Activated CD4-positive, alpha-beta T cell treated with anti-CD3 and anti-CD28 coated beads, Interleukin-10, Interleukin-2, amounts not matched to agents 100 ng/mL and 50 ng/mL, durations not matched to agents 16 hours and 8 hours (primary cell): Measurements from ENCODE around the gene INPP5B.
"Not testable (repeated sequence)": the region's sequence is repeated elsewhere in the genome, so short reads cannot be mapped to it uniquely, and the experiment has no call there.

Source experiments
- DNase-seq: peaks from one replicate; pipeline ENCODE4 v3.0.0-alpha.2; 2020

The INPP5B gene

DNA sequence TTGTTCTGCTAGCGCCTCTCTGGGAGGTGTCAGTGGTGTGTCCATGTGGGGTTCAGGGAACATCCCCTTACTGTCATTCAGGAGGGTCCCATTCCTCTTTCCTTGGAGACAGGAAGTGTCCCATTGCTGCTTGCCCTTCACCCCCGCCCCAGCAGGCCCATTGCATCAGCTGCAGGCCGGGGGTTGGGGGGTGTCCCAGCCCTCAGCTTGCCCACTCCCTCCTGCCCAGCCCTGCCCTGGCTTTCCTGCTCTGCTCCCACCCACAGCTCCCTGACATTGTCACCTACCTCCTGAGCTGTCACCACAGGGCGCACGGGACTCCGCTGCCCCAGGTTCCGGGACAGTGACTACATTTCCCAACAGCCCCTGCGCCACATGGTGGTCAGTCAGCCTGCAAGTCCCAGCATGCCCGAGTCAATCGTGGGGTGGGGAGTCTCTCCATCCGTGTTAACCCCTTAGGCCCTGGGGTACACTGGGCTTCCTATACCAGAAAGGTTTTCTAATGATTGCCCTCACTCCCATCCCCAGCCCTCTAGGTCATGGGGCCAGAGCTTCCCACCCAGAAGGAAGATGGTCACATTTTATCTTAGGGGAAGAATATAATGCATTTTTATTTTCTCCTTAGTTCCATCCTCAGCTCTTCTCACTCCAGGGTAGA, at the start of gene INPP5B:
INPP5B (minus strand) TSS at position 351 of the 658 bp plus-strand sequence. CDS start 745 bp downstream, outside the sequence.
- peak; percentile 81 for DNase-seq

DNA sequence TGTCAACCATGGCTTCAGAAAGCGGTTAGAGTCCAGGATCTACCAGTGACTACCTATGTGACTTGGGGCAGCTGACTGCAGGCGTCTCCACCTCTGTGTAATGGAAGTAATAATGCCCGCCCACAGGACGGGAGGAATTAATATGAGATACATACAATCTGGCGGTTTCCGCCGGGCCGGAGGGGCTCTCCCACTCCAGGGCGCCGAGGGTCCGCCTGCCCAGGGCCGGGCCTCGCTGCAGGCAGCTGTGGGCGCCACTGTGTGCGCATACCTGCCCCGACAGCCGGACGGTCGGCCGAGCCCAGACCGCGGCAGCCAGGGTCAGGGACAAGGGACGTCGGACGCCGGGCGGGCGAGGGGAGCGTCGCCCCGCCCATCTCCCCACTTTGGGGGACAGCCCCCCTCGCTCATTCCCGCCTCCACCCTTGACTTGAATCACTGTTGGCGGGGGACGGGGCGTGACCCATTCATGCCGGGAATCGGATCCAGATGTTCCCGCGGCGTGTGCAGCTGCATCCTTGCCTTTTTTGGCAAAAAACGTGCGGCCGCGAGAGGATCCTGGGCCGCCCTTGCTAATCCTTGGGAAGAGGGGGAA, 49.0 kb upstream of the INPP5B start:
- DNase-seq = peak; percentile 45

DNA sequence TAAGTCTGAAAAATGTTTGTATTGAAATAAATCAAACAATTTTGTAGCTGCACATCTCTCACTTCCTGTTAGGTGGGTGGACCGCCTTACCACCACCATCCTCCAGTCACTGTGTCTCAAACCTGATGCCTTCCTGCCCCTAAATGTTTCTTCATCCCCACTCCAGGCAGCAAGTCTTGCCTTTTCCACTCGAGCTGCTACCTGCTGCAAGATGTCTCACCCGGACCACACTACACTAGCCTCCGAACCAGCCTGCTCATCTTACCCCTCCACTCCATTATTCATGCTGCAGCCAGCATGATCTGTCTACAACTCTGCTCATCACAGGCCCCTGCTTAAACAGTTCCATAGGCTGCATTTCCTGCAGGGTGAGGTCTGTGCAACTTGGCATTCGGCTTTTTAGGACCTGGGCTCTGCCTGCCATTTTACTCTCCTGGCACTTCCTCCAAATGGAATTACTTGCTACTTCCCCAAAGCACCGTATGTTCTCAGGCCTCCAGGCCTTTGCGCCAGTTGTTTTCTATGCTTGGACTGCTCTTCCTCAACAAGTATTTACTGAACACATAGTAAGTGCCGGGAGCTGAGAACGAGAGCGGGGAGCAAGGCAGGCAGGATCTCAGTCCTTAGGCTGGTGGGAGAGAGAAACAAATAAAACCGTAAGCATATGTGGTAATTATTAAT, 48.2 kb upstream of the INPP5B start:
- DNase-seq = no peak

DNA sequence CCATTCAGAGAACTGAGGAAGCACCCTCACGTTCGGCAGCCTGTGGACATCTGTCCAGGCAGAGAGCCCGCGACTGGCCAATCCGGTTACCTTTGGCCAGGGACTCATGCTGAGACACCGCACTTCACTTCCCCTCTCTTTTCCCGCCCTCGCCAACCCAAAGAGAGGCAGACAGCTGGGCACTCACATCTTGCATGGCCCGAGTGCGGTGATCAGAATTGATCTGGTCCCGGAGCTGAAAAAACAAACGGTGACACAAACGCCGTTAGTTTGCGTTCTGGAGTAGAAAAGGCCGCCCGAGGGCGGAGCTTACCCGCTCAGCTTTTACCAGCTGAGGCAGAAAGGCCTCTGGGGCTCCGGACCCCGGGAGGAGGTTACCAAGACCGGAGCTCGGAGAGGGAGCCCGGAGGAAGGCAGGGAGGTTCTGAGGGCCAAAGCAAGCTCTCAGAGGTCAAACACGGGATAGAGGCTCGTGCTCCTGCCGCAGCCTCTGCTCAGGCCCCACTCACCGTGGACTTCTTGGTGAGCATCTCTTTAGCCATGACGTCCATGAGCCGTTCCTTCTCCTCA, 42.6 kb upstream of the INPP5B start:
- peak; percentile 45 for DNase-seq

DNA sequence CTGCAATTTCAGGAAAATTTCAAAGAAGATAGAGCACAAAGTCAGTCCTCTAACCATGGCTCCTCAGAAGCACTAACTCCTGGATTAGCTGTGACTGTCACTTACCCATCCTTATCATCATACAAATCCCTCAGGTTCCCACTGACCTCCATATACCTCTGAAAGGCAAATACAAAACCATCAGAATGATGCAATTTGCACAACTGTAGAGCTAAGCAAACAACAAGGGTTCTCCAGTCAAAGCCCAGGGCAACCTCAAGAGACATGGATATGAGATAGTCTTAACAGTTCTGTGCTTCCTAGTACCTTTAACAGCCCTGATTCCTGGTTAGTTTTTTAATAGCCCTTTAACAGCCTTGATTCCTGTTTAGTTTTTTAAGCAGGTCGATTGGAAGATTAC, 40.8 kb upstream of the INPP5B start:
- DNase-seq = no peak

DNA sequence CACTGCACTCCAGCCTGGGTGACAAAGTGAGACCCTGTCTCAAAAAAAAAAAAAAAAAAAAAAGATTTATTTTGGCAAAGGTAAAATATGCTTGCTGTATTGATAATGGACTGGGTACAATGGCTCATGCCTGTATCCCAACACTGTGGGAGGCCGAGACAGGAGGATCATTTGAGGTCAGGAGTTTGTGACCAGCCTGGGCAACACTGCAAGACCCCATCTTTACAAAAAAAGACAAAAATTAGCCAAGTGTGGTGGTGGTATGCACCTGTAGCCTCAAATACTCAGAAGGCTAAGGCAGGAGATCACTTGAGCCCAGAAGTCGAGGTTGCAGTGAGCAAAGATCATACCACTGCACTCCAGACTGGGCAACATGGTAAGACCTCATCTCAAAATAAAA, 36.7 kb upstream of the INPP5B start:
- no peak for DNase-seq

DNA sequence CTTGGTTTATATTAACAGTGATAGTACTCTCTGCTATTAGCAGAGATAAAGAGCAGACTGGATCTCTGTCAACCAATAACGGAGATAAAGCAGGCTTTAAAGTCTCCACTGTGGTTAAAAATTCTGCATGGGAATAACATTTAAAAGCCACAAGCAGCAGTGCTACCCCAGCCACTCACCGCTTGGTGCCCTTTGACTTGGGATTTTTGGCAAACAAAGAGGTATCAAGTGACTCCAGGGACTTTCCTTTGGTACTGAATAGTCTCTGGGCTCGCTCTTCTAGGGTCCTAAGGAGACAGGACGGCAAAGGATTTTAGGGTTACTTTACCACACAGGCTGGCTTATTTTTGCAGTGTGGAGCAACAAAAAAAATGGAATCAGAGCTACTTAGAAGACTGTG, 31.7 kb upstream of the INPP5B start:
- no peak for DNase-seq

DNA sequence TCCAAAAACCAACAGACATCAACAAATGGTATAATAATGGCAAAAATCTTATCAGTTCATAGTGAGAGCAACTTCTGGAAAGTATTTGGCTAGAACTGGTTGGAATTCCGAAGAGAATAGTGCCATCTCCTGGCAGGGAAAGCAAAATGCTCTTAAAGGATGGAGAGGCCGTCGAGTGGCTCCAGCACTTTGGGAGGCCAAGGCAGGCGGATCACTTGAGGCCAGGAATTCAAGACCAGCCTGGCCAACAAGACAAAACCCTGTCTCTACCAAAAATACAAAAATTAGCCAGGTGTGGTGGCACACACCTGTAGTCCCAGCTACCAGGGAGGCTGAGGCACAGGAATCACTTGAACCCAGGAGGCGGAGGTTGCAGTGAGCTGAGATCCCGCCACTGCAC, 28.2 kb upstream of the INPP5B start:
- DNase-seq = not testable (repeated sequence)

DNA sequence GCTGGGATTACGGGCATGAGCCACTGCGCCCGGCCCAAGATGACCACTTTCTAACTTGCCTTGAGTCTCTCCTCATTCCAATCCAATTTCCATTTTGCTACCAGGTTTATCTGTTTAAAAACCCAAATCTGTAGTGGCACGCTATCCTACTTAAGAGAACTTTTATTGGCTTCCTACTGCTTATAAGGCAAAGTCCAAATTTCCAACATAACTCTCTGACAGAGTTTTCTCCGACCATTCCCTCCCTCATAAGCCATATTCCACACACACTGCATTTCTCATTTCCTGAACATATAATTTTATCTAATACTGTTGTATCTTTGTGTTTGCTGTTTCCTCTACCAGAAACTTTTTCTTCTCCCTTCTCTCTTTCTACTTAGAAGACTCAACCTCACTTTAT, 27.7 kb upstream of the INPP5B start:
- no peak for DNase-seq

DNA sequence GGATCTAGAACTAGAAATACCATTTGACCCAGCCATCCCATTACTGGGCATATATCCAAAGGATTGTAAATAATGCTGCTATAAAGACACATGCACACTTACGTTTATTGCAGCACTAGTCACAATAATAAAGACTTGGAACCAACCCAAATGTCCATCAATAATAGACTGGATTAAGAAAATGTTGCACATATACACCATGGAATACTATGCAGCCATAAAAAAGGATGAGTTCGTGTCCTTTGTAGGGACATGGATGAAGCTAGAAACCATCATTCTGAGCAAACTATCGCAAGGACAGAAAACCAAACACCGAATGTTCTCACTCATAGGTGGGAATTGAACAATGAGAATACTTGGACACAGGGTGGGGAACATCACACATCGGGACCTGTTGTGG, 26.8 kb upstream of the INPP5B start:
- DNase-seq = not testable (repeated sequence)

DNA sequence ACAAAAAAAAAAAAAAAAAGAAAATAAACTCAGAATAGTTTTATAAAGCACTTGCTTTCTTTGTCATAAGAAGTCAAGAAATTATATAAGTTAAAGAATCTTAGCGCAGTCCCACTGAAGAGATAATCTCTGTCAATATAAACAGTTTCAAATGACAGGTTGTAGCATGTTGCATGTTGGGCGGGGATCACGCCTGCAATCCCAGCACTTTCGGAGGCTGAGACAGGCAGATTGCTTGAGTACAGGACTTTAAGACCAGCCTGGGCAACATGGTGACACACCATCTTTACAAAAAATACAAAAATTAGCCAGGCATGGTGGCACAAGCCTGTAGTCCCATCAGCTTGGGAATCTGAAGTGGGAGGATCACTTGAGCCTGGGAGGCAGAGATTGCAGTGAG, 18.4 kb upstream of the INPP5B start:
- no peak for DNase-seq

DNA sequence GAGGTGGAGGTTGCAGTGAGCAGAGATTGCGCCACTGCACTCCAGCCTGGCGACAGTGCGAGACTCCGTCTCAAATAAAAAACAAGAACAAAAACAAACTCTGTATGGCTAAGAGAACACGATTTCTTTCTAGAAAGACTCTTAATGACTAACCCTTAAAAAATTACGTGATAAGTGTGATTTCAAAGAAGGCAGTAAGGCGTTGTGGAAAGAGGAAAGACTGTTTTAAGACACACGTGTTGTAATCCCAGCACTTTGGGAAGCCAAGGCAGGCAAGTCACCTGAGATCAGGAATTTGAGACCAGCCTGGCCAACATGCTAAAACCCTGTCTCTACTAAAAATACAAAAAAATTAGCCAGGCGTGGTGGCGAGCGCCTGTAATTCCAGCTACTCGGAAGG, 17.3 kb upstream of the INPP5B start:
- DNase-seq = not testable (repeated sequence)

DNA sequence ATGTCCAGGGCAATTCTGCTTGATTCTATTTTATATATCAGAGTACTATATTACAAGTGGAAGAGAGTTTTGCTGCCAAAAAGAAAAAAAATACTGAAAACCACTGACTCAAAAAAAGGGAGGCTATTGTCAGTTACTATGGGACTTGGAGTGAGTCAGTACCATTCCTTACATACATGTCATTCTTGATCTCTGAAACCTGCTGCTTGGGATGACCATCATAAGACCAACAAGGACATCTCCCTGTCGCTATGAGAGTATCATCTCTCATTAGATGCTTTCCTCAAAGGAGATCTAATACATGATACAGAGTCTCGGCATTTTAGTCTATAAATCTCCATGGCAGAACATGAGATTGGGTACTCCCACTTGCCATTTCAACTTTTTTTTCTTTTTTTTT, 11.8 kb upstream of the INPP5B start:
- no peak for DNase-seq

DNA sequence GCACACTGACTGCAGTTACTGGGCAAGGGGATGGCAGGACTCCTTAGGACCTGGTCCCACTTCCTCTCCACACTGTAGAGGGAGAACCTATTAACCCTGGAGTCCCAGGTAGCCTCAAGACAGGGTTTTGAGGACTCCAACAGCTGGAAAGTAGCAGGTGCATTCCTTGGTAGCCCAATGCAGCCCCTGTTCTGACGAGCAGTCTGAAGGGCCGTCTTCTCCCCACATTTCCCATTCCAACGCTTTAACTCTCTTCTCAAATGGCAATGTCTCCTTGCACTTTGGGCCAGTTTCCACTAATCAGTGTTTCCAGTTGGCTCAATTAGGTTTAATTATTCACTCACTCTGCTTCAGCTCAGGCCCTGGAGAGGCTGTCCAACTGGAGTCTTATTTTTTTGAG, 8.8 kb upstream of the INPP5B start:
- DNase-seq = no peak

DNA sequence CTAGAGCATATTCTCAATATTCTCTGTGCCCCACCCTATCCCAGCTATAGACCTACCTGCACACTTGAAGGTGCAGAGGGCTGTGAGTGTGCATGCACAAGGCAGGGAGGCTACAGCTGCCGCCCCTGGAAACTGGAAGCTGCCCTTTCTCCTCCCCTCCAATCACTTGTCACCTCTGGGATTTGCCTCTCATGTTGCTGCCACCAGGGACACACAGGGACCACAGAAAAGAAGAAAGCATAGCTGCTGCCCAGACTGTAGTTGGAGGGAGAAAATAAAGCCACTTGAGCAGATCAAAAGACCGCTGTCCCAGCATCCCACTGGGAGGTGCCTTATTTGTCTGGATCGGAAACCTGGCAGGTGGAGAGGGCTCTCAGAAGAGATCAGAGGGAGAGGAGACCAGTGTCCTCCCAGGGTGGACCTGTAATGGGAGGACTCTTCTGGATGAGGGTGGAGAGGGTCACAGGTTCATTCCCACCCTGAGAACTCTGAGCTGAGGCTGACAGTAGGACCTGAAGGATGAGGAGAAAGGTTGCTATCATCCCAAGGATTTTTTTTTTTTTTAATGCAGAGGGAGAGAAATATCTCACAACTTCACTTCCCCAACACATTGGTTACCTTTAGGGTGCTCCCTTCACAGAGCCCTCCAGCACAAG, 7.6 kb upstream of the INPP5B start:
- DNase-seq = no peak

DNA sequence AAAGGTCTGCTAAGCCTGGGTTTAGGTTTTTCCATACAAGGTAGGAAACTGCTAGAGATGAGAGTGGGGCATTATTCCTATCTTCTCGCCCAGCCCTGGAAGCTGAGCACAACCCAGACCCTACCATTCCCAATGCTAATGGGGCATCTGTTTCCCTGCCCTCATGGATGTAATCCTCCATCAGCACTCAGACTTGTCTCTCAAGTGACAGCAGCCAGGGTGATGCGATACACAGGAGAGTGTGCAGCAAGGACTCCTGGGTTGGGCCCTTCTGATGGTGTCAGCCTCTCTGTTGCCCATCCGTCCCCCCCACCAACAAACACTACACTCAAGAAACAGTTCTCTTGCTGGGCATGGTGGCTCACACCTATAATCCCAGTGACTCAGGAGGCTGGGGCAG, 5.9 kb upstream of the INPP5B start:
- DNase-seq = no peak

DNA sequence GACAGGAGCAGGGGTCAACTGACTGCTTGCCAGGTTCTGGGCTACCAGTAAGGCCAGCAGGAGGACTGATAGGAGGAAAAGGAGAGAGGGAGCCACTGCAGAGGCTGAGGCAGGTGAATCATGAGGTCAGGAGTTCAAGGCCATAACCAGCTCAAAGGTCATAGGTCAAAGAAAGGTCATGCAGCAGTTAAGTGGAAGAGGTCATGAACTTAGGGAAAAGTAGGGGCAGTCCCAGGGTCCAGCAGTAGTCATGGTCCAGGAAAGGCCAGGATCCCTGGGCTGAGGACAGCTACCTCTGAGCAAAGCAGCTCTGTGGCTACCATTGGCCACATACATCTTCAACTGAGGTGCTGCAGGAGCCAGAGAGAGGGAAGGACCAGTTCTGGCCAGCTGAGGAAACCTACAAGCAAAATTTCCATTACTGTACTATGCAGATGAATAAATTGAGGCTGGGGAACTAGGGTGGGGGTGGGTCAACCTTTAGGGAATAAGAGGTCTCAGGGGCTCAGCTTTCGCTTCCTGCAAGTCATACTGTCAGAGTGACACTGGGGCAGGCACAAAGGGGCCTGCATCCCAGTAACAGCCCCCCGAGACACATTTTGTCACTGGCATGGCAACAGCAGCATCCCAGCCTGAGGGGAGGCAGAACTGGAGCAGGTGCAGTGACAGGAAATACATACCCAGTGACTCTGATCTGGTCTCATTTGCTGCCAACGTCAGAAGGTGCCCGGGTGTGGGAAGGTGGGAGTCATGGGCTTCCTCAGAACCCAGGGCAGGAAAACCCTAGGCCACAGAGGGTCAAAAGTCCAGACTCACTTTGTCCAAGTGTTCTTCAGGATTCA, 5.2 kb upstream of the INPP5B start:
- no peak for DNase-seq

DNA sequence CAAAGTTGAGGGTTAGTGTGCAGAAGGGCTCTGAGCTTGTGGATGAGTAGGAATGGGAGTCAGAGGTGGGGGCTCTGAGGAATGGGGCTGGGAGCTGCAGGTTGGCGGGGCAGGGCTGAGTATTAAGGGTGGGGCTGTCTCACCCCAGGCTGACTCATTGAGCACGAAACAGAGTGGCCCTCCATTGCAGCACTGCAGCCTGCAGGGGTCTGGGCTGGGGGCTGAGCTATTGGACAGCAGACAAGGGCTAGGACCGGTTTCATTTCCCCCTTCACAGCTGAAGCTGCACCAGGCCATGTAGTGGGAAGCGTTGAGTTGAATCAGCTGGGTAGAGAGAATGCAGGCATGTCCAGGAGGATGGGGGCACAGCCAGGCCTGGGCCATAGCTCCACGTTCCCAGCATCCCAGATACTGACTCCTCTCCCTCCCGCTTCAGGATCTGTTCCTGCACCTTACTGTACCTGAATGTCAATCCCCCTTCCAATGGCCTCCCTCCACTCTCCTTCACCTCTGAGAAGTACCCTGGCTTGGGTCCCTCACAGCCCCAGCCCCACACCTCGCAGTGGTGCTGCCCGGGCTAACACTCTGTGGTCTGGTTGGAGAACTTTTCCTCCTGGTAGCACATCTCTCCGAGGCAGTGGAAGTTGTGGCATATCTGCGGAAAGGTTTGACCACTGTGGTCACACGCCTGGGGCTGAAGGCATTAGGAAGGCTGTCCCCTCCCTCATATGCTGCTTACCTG, 4.4 kb upstream of the INPP5B start:
- DNase-seq = no peak

DNA sequence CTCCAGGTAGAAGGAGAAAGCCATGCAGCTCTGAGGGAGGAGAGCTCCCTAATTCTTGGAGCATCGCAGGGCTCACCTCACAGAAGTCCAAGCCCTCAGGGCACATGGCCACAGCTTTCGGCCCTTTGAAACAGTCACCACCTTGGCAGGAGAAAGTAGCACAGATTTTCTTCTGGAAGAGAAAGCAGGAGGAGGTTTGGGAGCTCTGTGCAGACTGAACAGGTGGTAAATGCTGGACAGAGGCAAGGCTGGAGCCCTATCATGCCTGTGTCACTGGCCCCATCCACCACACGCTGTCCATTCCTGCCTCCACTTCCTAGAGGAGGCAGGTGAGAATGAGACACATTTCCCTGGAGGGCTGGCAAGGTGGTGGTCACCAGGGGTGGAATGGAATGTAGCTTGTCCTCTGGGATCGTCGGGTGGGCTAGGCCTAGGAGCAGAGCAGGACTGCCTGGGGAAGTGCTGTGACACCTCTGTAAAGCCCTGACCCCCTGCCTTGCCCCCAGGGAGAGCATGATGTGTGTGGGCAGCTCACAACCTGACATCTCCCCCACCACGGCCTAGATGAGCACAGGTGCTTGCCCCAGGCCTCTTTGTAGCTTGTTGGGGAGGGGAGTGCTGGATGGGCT, 2.8 kb upstream of the INPP5B start:
- DNase-seq = no peak

DNA sequence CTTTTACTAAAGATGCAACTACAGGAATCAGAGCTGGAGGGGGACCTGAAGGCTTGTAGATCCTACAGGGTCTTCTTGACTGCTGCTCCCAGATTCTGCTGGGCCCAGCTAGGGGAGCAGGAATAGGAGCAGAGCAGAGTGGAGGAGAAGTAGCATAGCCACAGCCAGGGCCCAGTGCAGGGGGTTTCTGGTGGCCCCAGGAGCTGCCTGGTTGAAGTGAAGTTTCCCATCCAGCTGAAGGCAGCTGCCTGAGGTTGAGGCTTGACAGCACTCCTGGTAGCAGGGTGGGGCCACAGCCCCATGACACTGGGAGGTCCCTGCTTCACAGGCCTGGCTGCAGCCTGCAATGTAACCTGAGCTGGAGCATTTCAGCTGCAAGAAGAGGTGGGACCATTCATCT, 2.0 kb upstream of the INPP5B start:
- no peak for DNase-seq

DNA sequence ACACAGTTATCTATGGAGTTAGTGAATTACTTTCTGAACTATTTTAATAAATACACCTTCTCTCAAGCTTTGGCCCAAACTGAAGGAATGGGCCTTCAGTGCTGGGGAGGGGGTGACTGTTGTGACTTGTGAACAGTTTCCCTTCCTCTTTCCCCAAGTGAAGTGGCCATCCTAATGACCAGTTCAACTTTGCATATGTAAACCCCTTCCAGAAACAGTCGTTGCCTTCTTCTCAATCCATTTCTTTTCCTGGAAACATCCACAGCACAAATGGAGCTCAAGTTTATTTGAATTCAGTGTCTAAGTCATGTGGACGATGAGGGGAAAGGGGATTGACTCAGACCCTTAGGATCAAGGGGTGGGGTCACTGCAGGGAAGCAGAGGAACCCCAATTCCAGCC, 1.3 kb upstream of the INPP5B start:
- no peak for DNase-seq
